Measurements from ENCODE around the gene WLS.

DNA sequence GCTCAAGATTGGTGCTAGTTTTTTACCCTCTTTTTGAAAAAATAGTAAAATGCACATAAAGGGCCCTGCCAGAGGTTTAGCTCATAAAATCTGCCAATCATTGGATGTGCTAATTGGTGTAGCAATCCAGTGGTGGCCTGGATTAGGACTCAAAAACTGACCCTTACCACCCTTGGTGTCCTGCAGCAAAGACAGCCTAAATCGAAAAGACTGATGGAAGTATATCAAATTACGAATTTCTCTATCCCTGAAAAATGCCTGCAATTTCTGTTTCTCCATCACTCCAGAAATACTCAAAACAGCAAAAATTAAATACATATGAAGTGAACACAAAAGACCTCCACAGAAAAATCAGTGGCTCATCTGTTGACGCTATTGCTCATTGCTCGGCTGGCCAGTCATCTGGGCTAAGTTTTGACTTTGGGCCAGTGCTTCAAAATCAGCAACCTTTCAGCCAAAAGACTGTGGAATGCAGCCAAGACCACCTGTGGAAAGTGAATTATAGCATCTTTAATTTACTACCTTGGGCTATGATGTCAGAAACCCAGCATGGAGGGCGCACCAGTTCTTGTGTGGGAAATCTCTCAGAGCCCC is 30.0 kb downstream of the WLS start:
- TF ChIP-seq POLR2AphosphoS5 (IDR thresholded peaks at IDR 0.05), result no peak
- TF ChIP-seq POLR2A (IDR thresholded peaks at IDR 0.05; ENCODE audit: low read depth), result no peak
- TF ChIP-seq EP300 (IDR thresholded peaks at IDR 0.05), result no peak

Measured in esophagus muscularis mucosa (tissue), 3 donors.